Right lung (tissue), 10 donors: ENCODE measurements around the gene TLN1. TPM values are rescaled to one million over a fixed set of nuclear protein-coding genes. Genes with fewer than 3 reads are reported as not detected.

Source experiments
- DNase-seq, 2 donors: peaks; one replicate each; pipeline ENCODE4 v3.0.0-alpha.2; 2013
- long read RNA-seq, 8 donors: transcript quantifications; one replicate each; lab custom pipeline, GENCODE V29; 2026
- polyA plus RNA-seq, 5 donors: library from polyadenylated mRNA; unstranded; fragments of 120-200 nt; gene quantifications; one replicate each; pipeline versions ENCODE4 v1.2.1 to v1.2.3, GENCODE V29; 2013; ENCODE audit warnings: inconsistent platforms in 1 of 5, low replicate concordance in 1 of 5; ENCODE audit not compliant: insufficient read length in 5 of 5, insufficient read depth in 1 of 5

TLN1 gene
- polyA plus RNA-seq, result 100 to 1,000 TPM; 116 to 198 (median 132) TPM
- long read RNA-seq, donor 1, partial matches to known transcripts, result 139 of 146 reads
- long read RNA-seq, donor 1, other reads (novel, unspliced or antisense), result 0 of 146 reads
- long read RNA-seq, donor 2, full-length matches to known transcripts, result 3 of 41 reads
- long read RNA-seq, donor 2, partial matches to known transcripts, result 38 of 41 reads
- long read RNA-seq, donor 2, other reads (novel, unspliced or antisense), result 0 of 41 reads
- long read RNA-seq, donor 3, partial matches to known transcripts, result 72 of 75 reads
- long read RNA-seq, donor 3, other reads (novel, unspliced or antisense), result 0 of 75 reads
- long read RNA-seq, donor 4, partial matches to known transcripts, result 49 of 57 reads
- long read RNA-seq, donor 4, other reads (novel, unspliced or antisense), result 0 of 57 reads
- long read RNA-seq, donor 5, partial matches to known transcripts, result 87 of 102 reads
- long read RNA-seq, donor 5, other reads (novel, unspliced or antisense), result 5 of 102 reads
- long read RNA-seq, donor 6, partial matches to known transcripts, result 122 of 130 reads
- long read RNA-seq, donor 6, other reads (novel, unspliced or antisense), result 0 of 130 reads
- long read RNA-seq, donor 7, partial matches to known transcripts, result 177 of 179 reads
- long read RNA-seq, donor 7, other reads (novel, unspliced or antisense), result 0 of 179 reads
- long read RNA-seq, donor 8, full-length matches to known transcripts, result 5 of 24 reads
- long read RNA-seq, donor 8, partial matches to known transcripts, result 19 of 24 reads
- long read RNA-seq, donor 8, other reads (novel, unspliced or antisense), result 0 of 24 reads

GRCh38 chr9:35732185-35732799 lies at the start of gene TLN1, which contains the start of gene CREB3:
Gene TLN1, minus strand, starts transcription at chr9:35732195. Its CDS starts 6,501 bp downstream, at chr9:35725694.
Gene CREB3, plus strand, starts transcription at chr9:35732666. Its CDS starts 107 bp downstream, at chr9:35732773.
- peak; percentile 99 for DNase-seq

- DNase-seq, result no peak
Observed at GRCh38 chr9:35781066-35781465, 49.1 kb upstream of the TLN1 start.

GRCh38 chr9:35778496-35778895 lies 46.5 kb upstream of the TLN1 start:
- no peak for DNase-seq

- no peak for DNase-seq
Observed at GRCh38 chr9:35776018-35776417, 44.0 kb upstream of the TLN1 start.

- DNase-seq, result no peak
Observed at GRCh38 chr9:35774907-35775635, 43.1 kb upstream of the TLN1 start.

GRCh38 chr9:35771943-35772342 lies 39.9 kb upstream of the TLN1 start:
- DNase-seq, result no peak

- peak; percentile 78 to 83 for DNase-seq
Observed at GRCh38 chr9:35771534-35771933, 39.5 kb upstream of the TLN1 start.

- DNase-seq, result peak in 1 of 2 donors; percentile 23
Observed at GRCh38 chr9:35771075-35771433, 39.1 kb upstream of the TLN1 start.

- DNase-seq, result no peak
Observed at GRCh38 chr9:35769763-35770162, 37.8 kb upstream of the TLN1 start.

GRCh38 chr9:35767458-35767857 lies 35.5 kb upstream of the TLN1 start:
- DNase-seq, result no peak

- DNase-seq, result no peak
Observed at GRCh38 chr9:35766997-35767396, 35.0 kb upstream of the TLN1 start.

- DNase-seq, result no peak
Observed at GRCh38 chr9:35763803-35764202, 31.8 kb upstream of the TLN1 start.

- DNase-seq, result no peak
Observed at GRCh38 chr9:35763181-35763580, 31.2 kb upstream of the TLN1 start.

GRCh38 chr9:35760651-35761050 lies 28.7 kb upstream of the TLN1 start:
- no peak for DNase-seq

- DNase-seq, result no peak
Observed at GRCh38 chr9:35759795-35760194, 27.8 kb upstream of the TLN1 start.

GRCh38 chr9:35758475-35759050 lies 26.6 kb upstream of the TLN1 start:
- no peak for DNase-seq

- DNase-seq, result no peak
Observed at GRCh38 chr9:35757892-35758275, 25.9 kb upstream of the TLN1 start.

GRCh38 chr9:35757226-35757891 lies 25.4 kb upstream of the TLN1 start:
- DNase-seq, result peak in 1 of 2 donors; percentile 70

- DNase-seq, result peak in 1 of 2 donors; percentile 57
Observed at GRCh38 chr9:35756275-35757225, 24.6 kb upstream of the TLN1 start.
